GM21825 (cell line): ENCODE data around the gene KAT6B.

Experiments
- ATAC-seq: cut with Tn5 transposase; IDR thresholded peaks from one replicate; pipeline ENCODE4 v1.9.1; 2021; ENCODE audit warnings: mild to moderate bottlenecking, moderate library complexity; ENCODE audit not compliant: unreplicated experiment

Gene KAT6B

DNA sequence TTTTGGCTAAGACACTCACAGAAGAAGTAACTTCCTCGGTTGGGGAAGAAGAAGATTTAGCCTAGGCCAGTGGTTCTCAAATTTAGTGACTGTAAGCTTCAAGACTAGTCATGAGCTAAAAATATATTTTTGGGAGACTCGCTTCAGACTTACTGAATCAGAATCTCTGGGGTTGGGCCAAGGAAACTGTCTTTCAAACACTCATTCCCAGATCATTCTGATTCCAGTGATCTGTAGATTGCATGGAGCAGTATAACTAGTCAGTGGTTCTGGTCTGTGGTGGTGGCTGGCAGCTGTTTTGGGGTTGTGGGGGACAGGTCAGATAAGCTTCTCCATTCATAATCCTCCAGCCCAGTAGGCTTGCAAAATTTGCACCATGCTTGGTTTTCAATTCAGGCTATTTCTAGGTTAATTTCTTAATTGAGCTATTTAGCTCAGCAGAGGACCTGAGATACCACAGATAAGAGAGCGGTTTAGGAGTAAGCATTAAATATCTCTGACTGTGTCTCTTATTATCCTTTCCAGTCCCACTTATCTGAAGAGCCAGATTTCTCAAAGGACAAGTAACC, 3.8 kb upstream of the KAT6B start:
- ATAC-seq, result no peak

DNA sequence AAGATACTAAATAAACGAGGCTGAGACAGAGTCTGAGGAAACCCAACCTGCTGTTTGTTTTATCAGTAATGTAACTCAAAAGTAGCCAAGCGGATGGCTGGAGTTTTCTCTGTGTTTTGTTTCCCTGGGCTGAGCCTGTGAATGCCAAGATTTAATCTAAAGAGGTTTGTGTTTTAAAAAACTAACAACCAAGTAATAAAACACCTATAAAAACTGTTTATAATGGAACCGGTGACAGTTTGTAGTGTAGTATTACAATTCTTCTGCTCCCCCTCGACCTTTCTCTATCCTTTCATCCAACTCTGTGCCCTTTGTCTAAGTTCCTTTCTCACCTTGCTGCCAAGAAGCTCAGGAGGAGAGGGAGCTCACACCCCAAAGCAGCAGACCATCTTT, 2.6 kb upstream of the KAT6B start:
- ATAC-seq, result no peak

- no peak for ATAC-seq
Observed at GRCh38 chr10:74824184-74824899, 2.1 kb upstream of the KAT6B start.

DNA sequence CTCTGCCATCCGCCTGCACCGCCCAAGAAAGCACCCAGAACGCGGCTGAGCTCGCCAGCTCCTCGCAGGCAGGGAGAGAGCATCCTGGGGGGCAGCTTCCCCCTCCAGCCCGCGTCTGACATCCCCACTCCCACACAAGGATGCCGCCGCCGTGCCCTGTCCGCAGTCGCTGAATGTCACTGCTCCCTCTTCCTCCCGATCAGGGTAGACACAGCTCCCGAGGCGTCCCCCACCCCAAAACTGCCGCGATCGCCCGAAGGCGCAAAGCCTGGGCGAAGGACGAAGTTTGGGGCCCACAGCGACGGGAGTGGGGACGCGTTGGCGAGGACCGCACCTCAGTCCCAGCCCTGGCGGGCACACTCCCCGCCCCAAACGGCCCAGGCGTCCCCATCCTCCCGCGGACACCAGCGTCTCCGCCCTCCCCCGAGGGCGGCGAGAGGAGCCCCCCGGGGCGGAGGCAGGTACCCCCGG, 1.5 kb upstream of the KAT6B start:
- no peak for ATAC-seq

- ATAC-seq, result no peak
Observed at GRCh38 chr10:74825371-74826141, 844 bp upstream of the KAT6B start.

DNA sequence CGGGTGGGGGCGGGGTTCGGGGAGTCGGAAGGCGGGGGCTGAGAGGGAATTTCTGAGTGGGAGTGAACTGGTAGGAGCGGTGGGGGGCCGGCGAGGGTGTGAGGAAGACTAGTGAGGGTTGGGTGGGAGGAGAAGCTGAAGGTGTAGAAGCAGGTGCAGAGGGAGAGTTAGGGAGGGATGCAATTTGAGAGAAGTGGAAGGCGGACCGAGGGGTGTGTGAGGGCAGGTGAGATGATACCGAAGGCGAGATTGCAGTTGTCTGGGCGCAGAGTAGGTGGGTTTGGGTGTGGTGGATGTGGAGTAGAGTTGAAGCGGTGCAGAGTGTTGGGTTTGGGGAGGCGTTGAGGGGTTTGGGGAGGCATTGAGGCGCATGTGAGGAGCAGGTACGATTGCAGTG, 643 bp downstream of the KAT6B start:
- ATAC-seq, result peak; percentile 1

DNA sequence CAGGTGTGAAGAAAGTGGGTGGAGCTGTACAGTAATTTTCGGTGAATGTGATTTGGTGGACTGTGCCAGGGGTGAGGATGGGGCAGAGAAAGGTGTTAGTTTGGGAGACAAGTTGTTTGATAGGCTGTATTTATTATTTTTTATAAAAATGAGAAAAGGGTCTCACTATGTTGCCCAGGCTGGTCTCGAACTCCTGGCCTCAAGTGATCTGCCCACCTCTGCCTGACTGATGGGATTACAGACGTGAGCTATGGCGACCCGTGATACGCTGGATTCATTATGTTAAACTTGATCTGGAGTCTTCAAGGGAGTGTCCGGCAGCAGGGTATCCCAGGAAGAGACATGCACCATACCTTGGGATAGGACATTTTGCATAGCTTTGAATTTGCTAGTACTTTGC, 1.3 kb downstream of the KAT6B start:
- no peak for ATAC-seq

DNA sequence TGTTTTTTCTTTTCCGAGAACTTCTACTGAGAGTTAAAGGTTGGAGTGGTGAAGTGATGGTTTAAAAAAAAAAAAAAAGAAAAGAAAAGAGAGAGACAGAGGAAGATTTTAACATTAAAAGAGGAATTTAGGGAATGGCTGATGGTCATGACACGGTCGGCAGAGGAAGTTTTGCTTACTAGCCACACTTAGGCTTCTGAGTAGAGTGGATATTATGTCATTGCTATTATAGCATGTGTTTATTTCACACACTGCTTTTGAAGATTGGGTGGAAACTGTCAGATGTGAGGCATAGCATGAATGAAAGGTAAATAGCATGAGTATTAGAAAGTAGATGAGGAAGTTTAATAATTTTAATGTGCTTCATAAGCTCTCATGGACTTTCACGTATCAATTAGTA, 2.5 kb downstream of the KAT6B start:
- no peak for ATAC-seq

DNA sequence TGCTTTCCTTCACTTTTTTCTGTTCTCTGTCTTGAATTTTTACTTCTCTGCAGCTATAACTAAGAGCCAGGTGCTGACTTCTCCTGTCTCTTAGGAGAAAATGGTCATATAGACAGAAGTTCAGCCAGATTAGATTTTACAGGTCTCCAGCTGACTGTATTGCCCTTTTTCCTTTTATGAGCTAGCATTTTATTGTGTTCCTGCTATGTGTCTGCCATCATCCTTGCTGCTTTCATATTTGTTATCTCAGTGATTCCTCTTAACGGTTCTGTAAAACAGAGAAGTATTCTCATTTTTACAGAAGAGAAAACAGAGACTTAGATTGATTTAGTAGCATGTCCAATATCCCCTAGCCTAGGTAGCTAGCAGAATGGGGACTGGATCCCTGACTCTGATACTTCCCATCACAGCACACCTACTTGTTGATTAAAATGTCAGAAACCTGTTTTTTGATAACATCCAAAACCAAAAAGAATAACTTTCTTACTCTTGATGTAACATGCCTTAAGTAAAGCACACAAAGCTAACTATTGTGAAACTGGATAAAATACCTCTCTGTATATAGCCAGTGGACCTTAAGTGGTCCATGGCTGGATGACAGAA, 5.2 kb downstream of the KAT6B start:
- ATAC-seq, result no peak

- no peak for ATAC-seq
Observed at GRCh38 chr10:74835963-74836362, 9.6 kb downstream of the KAT6B start.

- ATAC-seq, result no peak
Observed at GRCh38 chr10:74836877-74837276, 10.5 kb downstream of the KAT6B start.

GRCh38 chr10:74837743-74838142, 11.3 kb downstream of the KAT6B start:
- no peak for ATAC-seq

GRCh38 chr10:74839708-74840107, 13.3 kb downstream of the KAT6B start:
- no peak for ATAC-seq

GRCh38 chr10:74841265-74841973, 15.0 kb downstream of the KAT6B start:
- ATAC-seq, result no peak

DNA sequence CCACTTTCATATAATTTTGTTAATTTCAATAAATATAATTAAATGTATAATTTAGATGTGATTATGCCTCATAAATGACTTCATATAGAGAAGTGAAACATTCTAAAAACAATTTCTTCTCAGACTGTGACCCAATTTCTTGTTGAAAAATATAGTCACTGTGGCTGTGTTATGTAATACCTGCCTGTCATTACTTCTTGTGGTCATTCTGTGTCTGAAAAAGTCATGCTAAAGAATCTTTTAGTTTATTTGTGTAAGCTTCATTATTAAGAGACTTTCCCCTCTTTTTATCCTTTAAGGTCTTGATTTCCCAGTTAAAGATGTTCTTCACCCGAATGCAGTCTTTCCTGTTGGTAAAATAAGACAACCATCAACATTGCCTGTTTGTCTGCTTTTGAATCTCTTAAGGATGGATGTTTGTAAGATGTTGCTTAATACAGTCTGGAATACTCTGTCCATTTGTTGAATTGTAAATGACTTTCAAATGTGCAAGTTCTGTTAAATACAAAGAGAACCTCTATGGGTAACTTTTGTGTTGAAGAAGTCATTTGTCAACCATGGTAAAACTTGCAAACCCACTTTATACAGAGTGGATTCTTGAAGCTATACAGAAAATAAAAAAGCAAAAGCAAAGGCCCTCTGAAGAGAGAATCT, 16.0 kb downstream of the KAT6B start:
- ATAC-seq, result no peak

DNA sequence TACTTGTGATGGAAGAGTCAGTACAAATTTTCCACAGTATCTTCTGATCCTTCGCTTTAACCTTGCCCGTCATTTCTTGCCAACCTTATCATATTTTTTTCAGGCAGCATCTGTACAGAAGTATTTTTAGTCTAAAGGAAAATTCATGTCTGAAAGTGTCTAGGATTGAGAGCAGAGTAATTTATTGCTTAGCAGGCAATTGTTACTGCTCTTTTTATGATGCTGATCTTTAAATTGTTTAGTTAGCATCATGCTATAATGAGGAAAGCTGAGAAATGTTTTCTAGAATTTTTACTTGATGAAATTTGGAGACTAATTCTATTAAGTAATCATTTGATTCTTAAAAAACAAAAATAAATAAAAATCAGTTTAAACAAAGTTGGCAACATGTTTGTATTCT, 20.6 kb downstream of the KAT6B start:
- ATAC-seq, result no peak

DNA sequence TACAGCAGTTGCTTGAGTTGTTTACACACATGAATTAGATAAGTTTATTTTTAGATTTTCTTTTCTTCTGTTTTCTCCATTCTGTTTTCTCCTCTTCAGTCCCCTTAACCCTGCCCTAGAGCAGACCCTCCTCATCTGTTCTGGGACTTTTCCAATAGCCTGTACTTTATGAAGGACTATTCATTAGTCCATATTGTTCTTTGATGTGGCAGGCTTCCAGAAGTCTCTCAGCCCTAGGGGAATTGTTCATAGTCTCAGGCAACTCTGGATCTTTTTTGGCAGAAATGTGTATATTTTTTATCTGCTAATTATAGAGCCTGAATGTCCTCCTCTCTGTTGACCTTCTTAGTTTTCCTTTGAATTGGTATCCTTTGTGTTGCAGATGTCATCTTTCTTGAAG, 25.4 kb downstream of the KAT6B start:
- no peak for ATAC-seq

DNA sequence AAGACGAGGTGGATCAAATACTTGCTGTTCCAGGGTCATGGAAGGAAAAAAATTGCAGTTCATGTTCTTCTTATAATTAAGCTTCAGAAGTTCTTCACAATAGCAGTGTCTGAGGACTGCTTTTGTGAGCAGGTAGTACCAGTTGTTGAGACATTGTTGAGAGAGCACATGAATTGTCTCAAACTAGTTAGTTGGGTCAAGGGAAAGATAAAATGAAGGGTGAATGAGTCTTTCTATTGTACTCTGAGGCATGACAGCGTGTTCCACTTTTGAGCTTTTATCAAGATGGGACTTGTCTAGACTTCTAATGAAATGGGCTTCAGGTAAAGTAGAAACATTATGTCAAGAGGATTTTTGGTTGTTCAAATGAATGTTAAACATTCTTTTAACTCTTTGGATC, 26.0 kb downstream of the KAT6B start:
- ATAC-seq, result no peak

DNA sequence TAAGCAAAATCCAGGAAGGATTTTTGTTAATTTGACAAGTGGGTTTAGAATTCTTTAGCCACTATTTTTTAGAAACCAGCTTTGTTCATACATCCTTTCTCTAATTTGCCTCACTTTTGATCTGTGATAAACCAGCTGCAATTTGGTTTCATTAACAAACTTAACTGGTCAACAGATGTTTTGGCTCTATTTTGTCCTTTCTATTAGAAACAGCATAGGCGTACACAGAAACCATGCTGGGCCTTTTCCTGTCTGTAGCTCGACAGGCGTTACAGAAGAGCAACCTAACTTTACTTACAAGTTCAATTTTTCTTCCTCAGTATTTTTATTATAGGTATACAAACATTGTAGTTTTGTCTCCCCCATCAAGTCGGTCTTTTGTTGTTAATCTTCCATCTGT, 28.2 kb downstream of the KAT6B start:
- peak; percentile 32 for ATAC-seq

DNA sequence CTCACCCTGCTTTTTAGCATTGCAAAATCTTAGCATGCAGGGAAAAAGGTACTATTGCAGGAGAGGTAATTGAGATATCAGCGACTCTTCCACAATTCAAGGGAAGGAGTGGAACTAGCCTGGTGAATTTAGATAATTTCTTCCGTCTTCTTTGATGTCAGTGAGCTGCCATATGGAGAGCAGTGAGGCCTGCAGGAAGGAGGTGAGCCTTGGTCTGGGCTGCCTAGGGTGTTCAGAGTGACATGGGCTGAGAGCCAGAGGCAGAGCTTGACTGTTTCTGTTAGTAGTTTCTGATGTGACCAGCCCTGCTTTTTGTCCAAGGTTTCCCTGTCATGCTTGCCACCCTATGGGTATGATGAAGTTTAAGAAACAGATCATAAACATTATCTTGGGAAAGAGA, 28.6 kb downstream of the KAT6B start:
- peak; percentile 54 for ATAC-seq

- no peak for ATAC-seq
Observed at GRCh38 chr10:74855439-74855838, 29.0 kb downstream of the KAT6B start.
